NK-92 treated with Interleukin-12 subunit alpha and Interleukin-12 subunit beta, amount 100 ng/mL, for 24 hours (cell line): Measurements from ENCODE around the gene NUDT7.

Experiments
- DNase-seq: peaks from one replicate; lab custom pipeline; 2025; lab: John Stamatoyannopoulos, UW

Gene NUDT7

GRCh38 chr16:77724174-77724573 lies 1.9 kb downstream of the NUDT7 start:
- no peak for DNase-seq

DNA sequence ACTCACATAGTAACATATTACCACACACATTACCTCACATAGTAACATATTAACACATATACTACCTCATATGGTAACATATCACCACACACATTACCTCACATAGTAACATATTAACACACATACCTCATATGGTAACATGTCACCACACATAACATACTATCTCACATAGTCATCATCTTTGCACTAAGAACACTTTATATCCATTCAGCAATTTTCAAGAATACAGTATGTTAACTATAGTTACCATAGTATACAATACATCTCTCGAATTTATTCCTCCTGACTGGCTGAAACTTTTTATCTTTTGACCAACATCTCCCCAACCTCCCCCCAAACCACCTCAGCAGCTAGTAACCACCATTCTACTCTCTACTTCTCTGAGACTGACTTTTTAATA lies 7.6 kb downstream of the NUDT7 start:
- no peak for DNase-seq

DNA sequence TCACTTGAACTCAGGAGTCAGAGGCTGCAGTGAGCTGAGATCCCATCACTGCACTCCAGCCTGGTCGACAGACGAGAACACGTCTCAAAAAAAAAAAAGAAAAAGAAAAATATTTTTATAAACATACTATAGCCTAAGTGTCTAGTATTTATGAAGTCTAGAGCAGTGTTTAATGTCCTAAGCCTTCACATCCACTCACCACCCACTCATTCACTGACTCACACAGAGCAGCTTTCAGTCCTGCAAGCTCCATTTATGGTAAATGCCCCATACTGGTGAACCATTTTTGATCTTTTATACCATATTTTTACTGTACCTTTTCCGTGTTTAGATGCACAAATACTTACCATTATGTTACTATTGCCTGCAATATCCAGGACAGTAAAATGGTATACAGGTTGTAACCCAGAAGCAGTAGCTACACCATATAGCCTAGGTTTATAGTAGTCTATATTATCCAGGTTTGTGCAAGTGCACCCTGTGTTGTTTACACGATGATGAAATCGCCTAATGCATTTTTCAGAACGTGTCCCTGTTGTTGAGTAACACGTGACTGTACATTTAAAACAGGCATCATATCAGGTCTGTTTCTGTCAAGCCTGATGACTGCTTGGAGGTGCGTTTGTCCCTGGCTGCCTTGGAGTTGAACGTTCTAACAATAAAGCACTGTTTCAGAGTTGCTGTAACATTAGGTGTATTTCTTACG lies 10.1 kb downstream of the NUDT7 start:
- no peak for DNase-seq

- no peak for DNase-seq
Measured at GRCh38 chr16:77736879-77737278, 14.6 kb downstream of the NUDT7 start.

DNA sequence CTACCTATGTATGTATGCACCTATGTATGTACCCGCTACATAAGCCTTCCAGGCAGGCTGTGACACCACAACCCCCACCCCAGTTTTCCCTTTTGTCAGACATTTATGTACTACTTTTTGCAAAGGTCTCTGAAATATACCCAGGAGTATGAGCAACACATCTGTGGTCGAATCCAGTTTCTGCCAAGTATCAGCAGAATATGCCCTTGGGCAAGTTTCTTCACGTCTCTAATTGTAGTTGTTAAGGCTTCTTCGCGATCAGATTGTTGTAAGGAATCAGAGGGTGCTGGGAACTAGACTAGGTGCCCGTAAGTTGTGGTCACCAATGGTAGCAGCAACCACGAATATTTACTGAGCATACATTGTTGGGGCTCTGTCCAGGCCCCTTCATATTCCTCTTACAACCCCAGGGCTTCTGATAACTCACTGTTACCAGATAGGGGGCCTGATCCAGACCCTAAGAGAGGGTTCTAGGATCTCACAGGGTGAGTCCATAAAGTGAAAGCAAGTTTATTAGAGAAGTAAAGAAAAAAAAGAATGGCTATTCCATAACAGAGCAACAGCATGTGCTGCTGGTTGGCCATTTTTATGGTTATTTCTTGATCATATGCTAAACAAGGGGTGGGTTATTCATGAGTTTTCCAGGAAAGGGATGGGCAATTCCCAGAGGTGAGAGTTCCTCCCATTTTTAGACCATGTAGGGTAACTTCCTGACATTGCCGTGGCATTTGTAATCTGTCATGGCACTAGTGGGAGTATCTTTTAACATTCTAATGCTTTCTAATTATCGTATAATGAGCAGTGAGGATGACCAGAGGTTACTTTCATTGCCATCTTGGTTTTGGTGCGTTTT lies 16.6 kb downstream of the NUDT7 start:
- DNase-seq, result no peak

- DNase-seq, result no peak
Measured at GRCh38 chr16:77739559-77739892, 17.2 kb downstream of the NUDT7 start.

GRCh38 chr16:77744141-77744540 lies 21.8 kb downstream of the NUDT7 start:
- DNase-seq, result no peak

DNA sequence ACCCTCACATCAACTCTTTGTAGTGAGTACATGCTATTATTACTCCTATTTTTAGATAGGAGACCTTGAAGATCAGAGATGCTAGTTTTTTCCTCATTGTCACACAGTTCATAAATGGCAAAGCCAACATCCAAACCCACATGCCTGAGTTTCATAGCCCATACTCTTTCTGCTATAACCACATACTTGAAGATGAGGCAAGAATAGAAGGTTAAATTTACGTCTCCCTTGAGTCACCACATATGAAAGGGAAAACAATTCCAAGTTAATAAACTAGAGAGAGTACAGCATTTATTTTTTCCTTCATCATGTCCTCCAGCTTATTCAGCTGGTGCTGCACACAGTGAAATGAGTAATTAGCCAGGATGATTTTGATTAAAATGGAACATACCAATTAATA lies 23.7 kb downstream of the NUDT7 start:
- no peak for DNase-seq

- no peak for DNase-seq
Measured at GRCh38 chr16:77748421-77749005, 26.2 kb downstream of the NUDT7 start.

- no peak for DNase-seq
Measured at GRCh38 chr16:77749415-77749814, 27.1 kb downstream of the NUDT7 start.

- DNase-seq, result no peak
Measured at GRCh38 chr16:77758046-77758445, 35.7 kb downstream of the NUDT7 start.

DNA sequence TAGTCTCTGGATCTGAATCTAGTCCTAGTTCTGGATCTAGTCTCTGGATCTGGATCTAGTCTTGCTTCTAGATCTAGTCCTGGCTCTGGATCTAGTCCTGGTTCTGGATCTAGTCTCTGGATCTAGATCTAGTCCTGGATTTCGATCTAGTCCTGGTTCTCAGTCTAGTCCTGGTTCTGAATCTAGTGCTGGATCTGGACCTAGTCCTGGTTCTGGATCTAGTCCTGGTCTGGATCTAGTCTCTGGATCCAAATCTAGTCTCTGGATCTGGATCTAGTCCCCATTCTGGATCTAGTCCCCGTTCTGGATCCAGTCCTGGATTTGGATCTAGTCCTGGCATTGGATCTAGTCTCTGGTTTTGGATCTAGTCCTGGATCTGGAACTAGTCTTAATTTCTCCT lies 36.2 kb downstream of the NUDT7 start:
- DNase-seq, result no peak

DNA sequence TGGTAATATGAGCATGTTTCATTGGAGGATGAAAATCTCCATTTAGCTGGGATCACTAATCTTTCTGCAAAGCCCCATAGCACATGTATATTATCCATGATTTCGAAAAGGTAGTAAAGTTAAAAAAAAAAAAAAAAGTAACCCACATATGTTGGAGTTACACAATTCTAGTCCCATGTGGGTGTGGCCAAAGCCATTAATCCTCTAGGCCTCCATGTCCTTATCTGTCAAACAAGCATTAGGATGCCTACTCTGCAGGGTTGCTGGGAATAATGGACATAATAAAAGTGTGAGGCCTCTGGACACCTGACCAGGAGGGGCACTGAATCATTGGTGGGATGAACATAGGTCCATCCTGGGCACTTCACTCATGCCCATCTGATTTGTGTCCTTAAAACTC lies 36.9 kb downstream of the NUDT7 start:
- DNase-seq, result no peak

DNA sequence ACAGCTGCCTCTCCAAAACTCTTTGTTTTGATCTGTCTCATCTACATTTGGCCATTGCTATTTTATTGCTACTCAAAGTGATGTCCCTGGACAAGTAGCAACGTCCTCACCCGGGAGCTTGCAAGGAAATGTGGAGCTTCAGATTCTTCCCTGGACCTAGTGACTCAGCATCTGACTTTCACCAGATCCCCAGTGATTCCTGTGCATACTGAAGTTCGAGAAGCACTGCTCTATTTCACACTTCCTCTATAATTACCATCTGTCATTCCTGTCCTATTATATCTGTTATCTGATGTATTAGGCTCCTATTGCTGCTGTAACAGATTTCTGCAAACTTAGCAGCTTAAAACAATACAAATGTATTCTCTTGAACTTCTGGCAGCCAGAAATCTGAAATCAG lies 37.5 kb downstream of the NUDT7 start:
- no peak for DNase-seq

- DNase-seq, result no peak
Measured at GRCh38 chr16:77760800-77761199, 38.5 kb downstream of the NUDT7 start.

GRCh38 chr16:77761204-77761603 lies 38.9 kb downstream of the NUDT7 start:
- DNase-seq, result no peak

- no peak for DNase-seq
Measured at GRCh38 chr16:77762262-77762661, 39.9 kb downstream of the NUDT7 start.

DNA sequence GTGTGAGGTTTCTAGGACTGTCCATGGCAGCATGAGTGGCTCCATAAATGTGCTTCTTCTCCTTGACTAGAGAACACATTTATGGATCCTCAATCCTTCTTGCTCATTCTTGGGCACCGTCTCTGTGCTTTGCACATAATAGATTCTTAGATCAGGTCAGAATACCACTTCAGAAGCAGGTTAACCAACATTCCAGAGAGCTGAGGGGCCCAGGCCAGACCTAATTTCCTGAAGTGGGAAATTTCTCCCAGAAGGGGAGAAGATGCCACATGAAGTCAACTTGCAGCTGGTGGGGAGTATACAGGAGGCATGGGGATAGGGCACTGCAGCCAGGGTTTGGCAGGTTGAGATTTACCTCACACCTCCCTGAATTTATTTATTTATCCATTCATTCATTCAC lies 41.7 kb downstream of the NUDT7 start:
- no peak for DNase-seq

GRCh38 chr16:77767211-77767610 lies 44.9 kb downstream of the NUDT7 start:
- DNase-seq, result no peak

DNA sequence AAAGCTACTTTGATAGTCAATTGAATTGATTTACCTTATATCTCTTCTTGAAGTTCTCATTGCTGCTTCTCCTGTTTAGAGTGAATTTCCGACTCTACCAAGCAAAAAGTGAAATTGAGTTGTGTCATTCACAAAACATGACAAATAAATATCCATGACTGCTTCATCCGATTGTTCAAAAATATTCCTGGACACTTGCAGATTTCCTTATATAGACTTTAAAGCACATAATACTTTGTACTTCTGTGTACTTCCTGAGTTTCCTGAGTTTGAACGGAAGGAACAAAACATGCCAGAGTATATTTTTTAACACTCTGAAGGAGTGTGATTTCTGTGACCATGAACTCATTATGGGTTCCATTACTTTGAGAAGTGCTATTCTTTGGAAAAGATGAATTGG lies 45.5 kb downstream of the NUDT7 start:
- DNase-seq, result no peak

DNA sequence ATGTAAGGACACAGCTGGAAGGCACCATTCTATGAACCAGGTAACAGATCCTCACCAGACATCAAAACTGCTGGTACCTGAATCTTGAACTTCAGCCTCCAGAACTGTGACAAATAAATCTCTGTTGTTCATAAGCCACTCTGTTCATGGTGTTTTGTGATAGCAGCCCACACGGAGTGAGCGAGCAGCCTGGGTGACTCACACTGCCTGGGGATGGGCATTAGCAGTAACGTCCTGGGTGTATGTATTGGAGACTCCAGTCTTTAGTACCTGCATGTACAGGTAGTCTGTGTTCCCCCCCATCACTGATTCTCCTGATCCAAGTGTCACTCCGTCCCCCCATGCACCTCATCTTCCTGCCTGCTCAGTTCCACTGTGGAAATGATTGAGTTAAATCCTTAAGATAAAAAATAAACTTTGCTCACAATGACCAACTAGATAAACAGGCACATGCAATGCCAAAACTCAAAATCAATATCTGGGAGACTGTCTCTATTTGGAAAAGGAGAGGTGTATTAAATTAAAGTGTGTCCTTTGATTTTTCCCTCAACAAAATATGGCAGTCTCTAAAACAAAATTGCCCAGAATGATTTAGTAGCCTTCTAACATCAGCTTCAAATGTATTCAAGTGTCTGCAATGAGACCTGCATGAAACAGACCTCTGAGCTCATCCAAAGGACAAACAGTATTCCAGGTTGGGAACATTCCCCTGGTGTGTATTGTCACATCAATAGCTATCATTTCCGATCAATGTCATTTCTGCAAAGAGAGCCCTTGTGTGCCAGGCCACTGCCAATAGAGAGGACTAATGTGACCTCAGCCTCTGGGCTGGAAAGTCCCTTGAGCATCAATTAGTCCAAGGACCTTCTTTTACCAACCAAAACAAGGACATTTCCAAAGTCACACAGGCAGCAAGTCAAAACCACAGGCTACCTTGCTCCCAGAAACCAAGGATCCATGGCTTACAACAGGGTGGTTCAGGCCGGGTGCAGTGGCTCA lies 53.9 kb downstream of the NUDT7 start:
- no peak for DNase-seq

- no peak for DNase-seq
Measured at GRCh38 chr16:77777745-77778144, 55.4 kb downstream of the NUDT7 start.
